ENCODE data around the gene TXNDC12. TPM values are rescaled to one million over a fixed set of nuclear protein-coding genes. Genes with fewer than 3 reads are reported as not detected.
"Not testable (repeated sequence)": the region's sequence is repeated elsewhere in the genome, so short reads cannot be mapped to it uniquely, and the experiment has no call there.

The TXNDC12 gene
- total RNA-seq, 4 donors from 2014 or later = 22.5 to 37.0 (median 30.0) TPM

- no peak for TF ChIP-seq CTCF (IDR thresholded peaks at IDR 0.05)
- no peak for TF ChIP-seq POLR2A (IDR thresholded peaks at IDR 0.05)
- no peak for DNase-seq (ENCODE audit: low spot score in 2 of 2)
- intact Hi-C loops (cut with DNase I; ENCODE audit: low total_unique reads) = no loop called here
- WGBS, 2 donors = 3 to 5% methylated on average over 13 of the region's 13 CpGs
- H3K4me3 ChIP-seq (ENCODE audit: low read depth, poor library complexity, severe bottlenecking) = peak overlapping the region; percentile 81
Measured at GRCh38 chr1:52054496-52055065, 410 bp downstream of the TXNDC12 start.

- no peak for DNase-seq (ENCODE audit: low spot score in 2 of 2)
- intact Hi-C loops (cut with DNase I; ENCODE audit: low total_unique reads) = no loop called here
- no peak overlapping the region for H3K4me3 ChIP-seq (ENCODE audit: low read depth, poor library complexity, severe bottlenecking)
- WGBS, 2 donors = 92 to 97% methylated on average over 1 of the region's 1 CpG
- TF ChIP-seq CTCF (IDR thresholded peaks at IDR 0.05) (no peak), POLR2A (IDR thresholded peaks at IDR 0.05) (no peak)
Measured at GRCh38 chr1:52053862-52054261, 1.1 kb downstream of the TXNDC12 start.

- 93% methylated on average over 4 of the region's 4 CpGs for WGBS, 2 donors
- H3K4me3 ChIP-seq (ENCODE audit: low read depth, poor library complexity, severe bottlenecking); DNase-seq (ENCODE audit: low spot score in 2 of 2); intact Hi-C loops (cut with DNase I; ENCODE audit: low total_unique reads): not testable (repeated sequence)
Measured at GRCh38 chr1:52049337-52049736, 5.7 kb downstream of the TXNDC12 start.

GRCh38 chr1:52045666-52046195, 9.3 kb downstream of the TXNDC12 start:
- H3K4me3 ChIP-seq (ENCODE audit: low read depth, poor library complexity, severe bottlenecking); intact Hi-C loops (cut with DNase I; ENCODE audit: low total_unique reads); DNase-seq (ENCODE audit: low spot score in 2 of 2): not testable (repeated sequence)
- 97 to 99% methylated on average over 4 of the region's 4 CpGs for WGBS, 2 donors

- DNase-seq (ENCODE audit: low spot score in 2 of 2) = no peak
- WGBS, 2 donors = 94 to 99% methylated on average over 2 of the region's 2 CpGs
- TF ChIP-seq POLR2A (IDR thresholded peaks at IDR 0.05) = no peak
- no peak for TF ChIP-seq CTCF (IDR thresholded peaks at IDR 0.05)
- intact Hi-C loops (cut with DNase I; ENCODE audit: low total_unique reads) = no loop called here
- H3K4me3 ChIP-seq (ENCODE audit: low read depth, poor library complexity, severe bottlenecking) = no peak overlapping the region
Measured at GRCh38 chr1:52045236-52045635, 9.8 kb downstream of the TXNDC12 start.

GRCh38 chr1:52041551-52042185, 13.3 kb downstream of the TXNDC12 start:
- no peak overlapping the region for H3K4me3 ChIP-seq (ENCODE audit: low read depth, poor library complexity, severe bottlenecking)
- no peak for TF ChIP-seq POLR2A (IDR thresholded peaks at IDR 0.05)
- no peak for TF ChIP-seq CTCF (IDR thresholded peaks at IDR 0.05)
- WGBS, 2 donors = 95 to 98% methylated on average over 4 of the region's 4 CpGs
- intact Hi-C loops (cut with DNase I; ENCODE audit: low total_unique reads) = no loop called here
- no peak for DNase-seq (ENCODE audit: low spot score in 2 of 2)

- no peak for TF ChIP-seq CTCF (IDR thresholded peaks at IDR 0.05)
- 94 to 96% methylated on average over 1 of the region's 1 CpG for WGBS, 2 donors
- H3K4me3 ChIP-seq (ENCODE audit: low read depth, poor library complexity, severe bottlenecking) = no peak overlapping the region
- DNase-seq (ENCODE audit: low spot score in 2 of 2) = no peak
- intact Hi-C loops (cut with DNase I; ENCODE audit: low total_unique reads) = no loop called here
Measured at GRCh38 chr1:52037909-52038308, 17.1 kb downstream of the TXNDC12 start.

Measured in lower leg skin (tissue), 4 donors.